Osteoblast (primary cell): ENCODE data around the gene IGFBP5. TPM values are rescaled to one million over a fixed set of nuclear protein-coding genes. Genes with fewer than 3 reads are reported as not detected.

Experiments used
- DNase-seq: peaks from one replicate; pipeline ENCODE4 v3.0.0; 2011; ENCODE audit warnings: low spot score, mixed read lengths; ENCODE audit not compliant: insufficient read length; ENCODE audit errors: missing footprints
- H2AFZ ChIP-seq: 2 replicates; pipeline ENCODE4 v1.6.0; 2011; ENCODE audit warnings: mild to moderate bottlenecking, low read length
- H3K27ac ChIP-seq: 2 replicates; pipeline ENCODE4 v1.5.1; 2011; ENCODE audit warnings: mild to moderate bottlenecking, low read depth, low read length, moderate library complexity
- H3K27me3 ChIP-seq: 2 replicates; pipeline ENCODE4 v1.6.0; 2012; ENCODE audit warnings: mild to moderate bottlenecking, control low read depth, inconsistent platforms, low read length, moderate library complexity; ENCODE audit not compliant: insufficient read depth
- H3K36me3 ChIP-seq: 2 replicates; pipeline ENCODE4 v1.5.1; 2011; ENCODE audit warnings: mild to moderate bottlenecking, low read length, control low read depth, moderate library complexity; ENCODE audit not compliant: insufficient read depth
- H3K4me1 ChIP-seq: 2 replicates; pipeline ENCODE4 v1.5.1; 2011; ENCODE audit warnings: mild to moderate bottlenecking, low read length, control low read depth, moderate library complexity; ENCODE audit not compliant: insufficient read depth
- H3K4me2 ChIP-seq: 2 replicates; pipeline ENCODE4 v1.6.0; 2011; ENCODE audit warnings: mild to moderate bottlenecking, low read length; ENCODE audit not compliant: insufficient read depth
- H3K4me3 ChIP-seq: fragments of 200-600 bp; sonication (generic); 3 replicates; pipeline ENCODE4 v1.5.1; 2012; ENCODE audit warnings: mild to moderate bottlenecking, low read length, inconsistent platforms; ENCODE audit not compliant: insufficient read depth
- H3K79me2 ChIP-seq: 2 replicates; pipeline ENCODE4 v1.6.0; 2012; ENCODE audit warnings: mild to moderate bottlenecking, low read length, control low read depth, inconsistent platforms; ENCODE audit not compliant: insufficient read depth
- H3K9me3 ChIP-seq: 2 replicates; pipeline ENCODE4 v1.5.1; 2011; ENCODE audit warnings: low read depth, low read length, control low read depth
- H4K20me1 ChIP-seq: 2 replicates; pipeline ENCODE4 v1.6.0; 2012; ENCODE audit warnings: mild to moderate bottlenecking, low read length, control low read depth; ENCODE audit not compliant: insufficient read depth
- total RNA-seq: library from RNA; depleted of rRNA; stranded (reverse); fragments of >200 nt; gene quantifications from 2 replicates; pipeline ENCODE4 v1.2.3, GENCODE V29; 2012
- TF ChIP-seq, protein P1 (sequence below): IDR thresholded peaks from 2 replicates; pipeline ENCODE4 v1.5.1; 2011; ENCODE audit warnings: mild to moderate bottlenecking, low read depth, low read length, moderate library complexity; ENCODE audit errors: extremely low read depth

IGFBP5 gene
- total RNA-seq, 1 donor: 12.3 TPM

DNA sequence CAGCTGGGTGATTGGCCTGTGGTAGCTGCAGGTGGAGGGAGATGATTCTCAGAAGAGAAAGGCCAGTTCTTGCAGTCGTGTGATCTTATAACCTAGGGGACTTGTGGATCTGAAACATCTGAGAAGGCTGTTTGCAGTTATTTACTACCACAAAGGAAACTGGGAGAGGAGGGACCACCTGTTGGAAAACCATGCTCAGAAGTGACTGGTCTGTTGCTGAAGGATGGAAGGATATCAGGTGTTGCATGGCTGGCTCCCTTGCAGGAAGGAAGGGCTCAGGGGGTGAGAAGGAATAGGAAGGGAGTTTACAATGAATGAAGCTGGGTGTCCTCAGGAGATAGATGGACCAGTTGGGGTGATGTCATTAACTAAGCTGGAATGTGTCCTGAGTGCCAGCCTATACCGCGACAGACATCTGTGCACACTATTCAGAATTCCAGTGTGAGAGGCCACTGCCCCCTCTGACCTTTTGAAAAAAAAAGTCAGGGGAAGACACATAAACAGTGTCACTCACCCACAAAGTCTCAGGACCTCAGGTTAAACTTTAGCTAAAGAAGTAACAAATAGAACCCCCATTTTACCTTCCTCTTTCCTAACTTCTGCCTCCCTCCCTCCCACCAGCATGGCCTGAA lies 44.6 kb downstream of the IGFBP5 start:
- peak; percentile 9 for DNase-seq

DNA sequence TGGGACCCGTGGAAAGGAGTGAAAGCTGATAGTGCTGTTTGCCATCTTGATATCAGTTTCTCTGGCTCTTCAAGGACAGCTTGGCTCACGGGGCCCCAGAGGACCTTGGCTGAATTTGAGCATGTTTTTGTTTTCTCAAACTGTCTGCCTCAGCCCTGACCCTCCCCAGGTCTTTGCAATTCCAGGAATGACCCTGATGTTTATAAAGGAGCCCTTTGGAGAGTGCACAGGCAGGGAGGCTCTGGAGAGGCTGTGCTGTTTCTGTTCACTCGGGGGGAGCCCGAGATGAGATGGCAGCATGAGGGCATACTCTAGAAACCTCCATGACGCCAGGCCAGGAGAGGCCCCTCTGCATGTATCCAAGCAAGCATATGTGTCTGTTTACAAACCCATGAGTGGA lies 45.8 kb downstream of the IGFBP5 start:
- H3K79me2 ChIP-seq: peaks cover 39% of the 10 kb centered on the region
- H3K36me3 ChIP-seq: no peaks in the 10 kb centered on the region
- no peak overlapping the region for H3K4me3 ChIP-seq
- H4K20me1 ChIP-seq: peaks cover 5% of the 10 kb centered on the region
- H3K9me3 ChIP-seq: no peaks in the 10 kb centered on the region
- H3K4me2 ChIP-seq: no peak overlapping the region
- no peak for DNase-seq
- TF ChIP-seq, protein P1, sequence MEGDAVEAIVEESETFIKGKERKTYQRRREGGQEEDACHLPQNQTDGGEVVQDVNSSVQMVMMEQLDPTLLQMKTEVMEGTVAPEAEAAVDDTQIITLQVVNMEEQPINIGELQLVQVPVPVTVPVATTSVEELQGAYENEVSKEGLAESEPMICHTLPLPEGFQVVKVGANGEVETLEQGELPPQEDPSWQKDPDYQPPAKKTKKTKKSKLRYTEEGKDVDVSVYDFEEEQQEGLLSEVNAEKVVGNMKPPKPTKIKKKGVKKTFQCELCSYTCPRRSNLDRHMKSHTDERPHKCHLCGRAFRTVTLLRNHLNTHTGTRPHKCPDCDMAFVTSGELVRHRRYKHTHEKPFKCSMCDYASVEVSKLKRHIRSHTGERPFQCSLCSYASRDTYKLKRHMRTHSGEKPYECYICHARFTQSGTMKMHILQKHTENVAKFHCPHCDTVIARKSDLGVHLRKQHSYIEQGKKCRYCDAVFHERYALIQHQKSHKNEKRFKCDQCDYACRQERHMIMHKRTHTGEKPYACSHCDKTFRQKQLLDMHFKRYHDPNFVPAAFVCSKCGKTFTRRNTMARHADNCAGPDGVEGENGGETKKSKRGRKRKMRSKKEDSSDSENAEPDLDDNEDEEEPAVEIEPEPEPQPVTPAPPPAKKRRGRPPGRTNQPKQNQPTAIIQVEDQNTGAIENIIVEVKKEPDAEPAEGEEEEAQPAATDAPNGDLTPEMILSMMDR: no peak
- peaks cover 30% of the 10 kb centered on the region for H3K4me1 ChIP-seq
- H3K27me3 ChIP-seq: no peaks in the 10 kb centered on the region
- H3K27ac ChIP-seq: no peak overlapping the region
- H2AFZ ChIP-seq: no peak overlapping the region

More for the DNA sequence above, 44.6 kb downstream of the IGFBP5 start:
- TF ChIP-seq, protein P1: no peak
- no peaks in the 10 kb centered on the region for H3K9me3 ChIP-seq
- H3K79me2 ChIP-seq: peaks cover 32% of the 10 kb centered on the region
- H2AFZ ChIP-seq: no peak overlapping the region
- H3K4me1 ChIP-seq: peaks cover 30% of the 10 kb centered on the region
- no peaks in the 10 kb centered on the region for H3K36me3 ChIP-seq
- no peak overlapping the region for H3K4me2 ChIP-seq
- no peak overlapping the region for H3K27ac ChIP-seq
- H3K4me3 ChIP-seq: no peak overlapping the region
- peaks cover 5% of the 10 kb centered on the region for H4K20me1 ChIP-seq
- H3K27me3 ChIP-seq: no peaks in the 10 kb centered on the region

DNA sequence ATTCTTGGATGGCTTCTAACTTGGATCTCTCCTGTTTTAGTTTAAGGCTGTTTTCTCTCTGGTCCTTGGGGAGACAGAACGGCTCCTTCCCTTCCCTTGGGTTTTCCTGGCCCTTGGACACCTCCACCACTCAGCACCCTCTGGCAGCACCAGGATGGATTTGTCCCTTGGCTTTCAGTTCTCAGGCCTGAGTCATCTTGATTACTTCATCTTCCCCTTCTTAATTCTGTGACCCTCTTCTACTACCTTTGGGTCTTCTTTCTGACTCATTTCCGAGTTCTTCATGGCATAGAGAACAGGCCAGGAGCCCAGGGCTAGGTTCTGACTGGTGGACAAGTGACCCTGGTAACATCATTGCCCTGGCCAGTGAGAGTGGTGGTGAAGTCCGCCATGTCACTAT lies 47.2 kb downstream of the IGFBP5 start:
- Histone ChIP-seq H3K4me3 (no peak overlapping the region), H4K20me1 (peaks cover 3% of the 10 kb centered on the region), H3K27ac (no peak overlapping the region), H2AFZ (no peak overlapping the region), H3K79me2 (peaks cover 35% of the 10 kb centered on the region), H3K36me3 (no peaks in the 10 kb centered on the region), H3K4me2 (no peak overlapping the region), H3K4me1 (peaks cover 31% of the 10 kb centered on the region), H3K9me3 (no peaks in the 10 kb centered on the region), H3K27me3 (no peaks in the 10 kb centered on the region)
- DNase-seq: peak; percentile 88
- TF ChIP-seq, protein P1: no peak

DNA sequence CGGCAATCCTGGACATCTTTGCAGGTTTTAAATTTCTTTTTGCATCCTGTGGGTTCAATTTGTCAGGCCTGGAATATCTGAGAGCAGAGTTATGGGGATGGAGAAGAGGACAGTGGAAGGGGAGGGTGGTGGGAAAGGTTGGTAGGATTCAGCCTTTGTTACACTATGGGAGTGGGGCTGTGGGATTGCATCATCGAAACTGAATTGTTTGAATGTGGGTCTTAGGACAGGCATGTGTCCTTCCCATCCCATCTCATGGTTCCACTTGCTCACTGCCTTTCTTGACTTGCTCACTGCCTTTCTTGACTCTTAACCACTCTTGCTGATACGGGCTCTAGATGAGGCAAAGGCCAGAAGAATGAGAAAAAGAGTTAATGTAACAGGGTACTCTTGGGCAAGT lies 49.2 kb downstream of the IGFBP5 start:
- TF ChIP-seq, protein P1: no peak
- Histone ChIP-seq H3K9me3 (no peaks in the 10 kb centered on the region), H3K27ac (no peak overlapping the region), H3K4me2 (no peak overlapping the region), H3K27me3 (no peaks in the 10 kb centered on the region), H3K79me2 (peaks cover 36% of the 10 kb centered on the region), H4K20me1 (peaks cover 3% of the 10 kb centered on the region), H2AFZ (no peak overlapping the region), H3K36me3 (no peaks in the 10 kb centered on the region), H3K4me3 (no peak overlapping the region), H3K4me1 (peaks cover 22% of the 10 kb centered on the region)
- no peak for DNase-seq
